ENCODE results near the gene S100A5. TPM values are rescaled to one million over a fixed set of nuclear protein-coding genes. Genes with fewer than 3 reads are reported as not detected.

Gene S100A5
- total and polyA plus RNA-seq, 10 of the 15 experiments (the other 5 are each of a cell fraction or from before 2014, with no cell fraction given), result 0.47 to 0.75 (median 0.56) TPM; not detected in 6

- no peak overlapping the region for H3K4me2 ChIP-seq (ENCODE audit: control insufficient read depth, insufficient read depth)
- no peak overlapping the region for H3K9ac ChIP-seq (ENCODE audit: control insufficient read depth, insufficient read depth, low read length)
- H3K36me3 ChIP-seq (ENCODE audit: control insufficient read depth in 2 of 2, insufficient read depth in 2 of 2, low read length in 1 of 2), result no peaks in the 10 kb centered on the region
- no peak overlapping the region for H3K4me3 ChIP-seq
- H3K9me3 ChIP-seq (replicated peaks; ENCODE audit: control insufficient read depth, insufficient read depth, low read length), result no peaks in the 10 kb centered on the region
- FAIRE-seq (no peak), DNase-seq (ENCODE audit: low read depth, low spot score) (no peak), ATAC-seq (no peak)
- SMC1A ChIA-PET (ENCODE audit: uncharacterized antibody, unreplicated experiment), result interaction anchor here (1.0 kb wide), 2 partner anchors 14 to 61 kb away, joined by 3 read pairs; no protein-coding TSS in a partner anchor
- no peaks in the 10 kb centered on the region for H3K79me2 ChIP-seq (ENCODE audit: control insufficient read depth, insufficient read depth, low read length)
- RAD21 ChIA-PET (ENCODE audit: unreplicated experiment), result interaction anchor here (1.2 kb wide), 1 partner anchor 28 kb away, joined by 3 read pairs; the partner anchor contains the start of gene S100A6
- intact Hi-C loops (cut with micrococcal nuclease; ENCODE audit: unreplicated experiment), result no loop called here
- CTCF ChIA-PET, result interaction anchor here (0.5 to 7.3 kb wide), 8 partner anchors 9 to 173 kb away, joined by 3 to 191 read pairs (median 3); partner anchors contain the start of gene S100A13
- H3K4me1 ChIP-seq (ENCODE audit: control insufficient read depth, insufficient read depth, low read length), result no peaks in the 10 kb centered on the region
- in situ Hi-C loops (cut with MboI), result loop anchor here (5.0 to 10.0 kb wide), 2 partner anchors 55 to 488 kb away; partner anchors contain the start of gene RPS27
- BruUV-seq (replicated peaks), result no TSS peak
- no peak for TF ChIP-seq RAD21 (IDR thresholded peaks at IDR 0.05; ENCODE audit: insufficient read depth, low read depth, low read length)
- no peak for TF ChIP-seq ZNF207 (IDR thresholded peaks at IDR 0.05; ENCODE audit: borderline replicate concordance)
- no peak for TF ChIP-seq ZBTB40 (IDR thresholded peaks at IDR 0.05; ENCODE audit: borderline replicate concordance)
- TF ChIP-seq NR2C1 (IDR thresholded peaks at IDR 0.05), result no peak
- 32% methylated on average over 6 of the region's 7 CpGs for WGBS (ENCODE audit: insufficient coverage, insufficient replicate concordance, low lambda C conversion rate, missing lambda C conversion rate)
- no peaks in the 10 kb centered on the region for H4K20me1 ChIP-seq (ENCODE audit: control insufficient read depth, insufficient read depth)
- H2AFZ ChIP-seq (ENCODE audit: control insufficient read depth, low read depth, low read length), result no peak overlapping the region
- POLR2A ChIA-PET, result no interaction called here
- no peaks in the 10 kb centered on the region for H3K27me3 ChIP-seq (replicated peaks in 1 of 2; ENCODE audit: control insufficient read depth in 2 of 2, insufficient read depth in 2 of 2, low read length in 1 of 2)
- H3K27ac ChIP-seq (ENCODE audit: control insufficient read depth, insufficient read depth), result no peak overlapping the region
Measured at GRCh38 chr1:153506831-153507413, 33.8 kb downstream of the S100A5 start.

Measured in GM12878 (cell line).